Liver (tissue), 9 donors: ENCODE results near the gene THRB. TPM values are rescaled to one million over a fixed set of nuclear protein-coding genes. Genes with fewer than 3 reads are reported as not detected.
A peak's percentile ranks its signal among the peaks of the same experiment; 100 is the strongest.

Experiments
- DNase-seq: peaks from one replicate; pipeline ENCODE4 v3.0.0-alpha.2; 2017; ENCODE audit warnings: low spot score
- H3K27ac ChIP-seq, 2 donors: one replicate each; pipeline ENCODE4 v1.7.0; 2013; ENCODE audit warnings: inconsistent platforms in 2 of 2, low read length in 2 of 2, control low read depth in 1 of 2, low read depth in 1 of 2, mild to moderate bottlenecking in 1 of 2
- H3K27me3 ChIP-seq, 4 donors: one replicate each; pipeline versions ENCODE4 v1.6.1 to v1.7.0; 2013; ENCODE audit warnings: low read length in 3 of 4, inconsistent platforms in 1 of 4, mild to moderate bottlenecking in 1 of 4, moderate library complexity in 1 of 4; ENCODE audit not compliant: control insufficient read depth in 4 of 4, insufficient read depth in 4 of 4
- H3K36me3 ChIP-seq, 4 donors: one replicate each; pipeline versions ENCODE4 v1.6.1 to v1.7.0; 2013; ENCODE audit warnings: low read length in 3 of 4, mild to moderate bottlenecking in 3 of 4, low read depth in 1 of 4, moderate library complexity in 1 of 4; ENCODE audit not compliant: control insufficient read depth in 4 of 4, insufficient read depth in 3 of 4
- H3K4me1 ChIP-seq, 4 donors: one replicate each; pipeline versions ENCODE4 v1.6.1 to v1.7.0; 2013; ENCODE audit warnings: low read length in 3 of 4, mild to moderate bottlenecking in 3 of 4, moderate library complexity in 1 of 4; ENCODE audit not compliant: control insufficient read depth in 4 of 4, insufficient read depth in 4 of 4
- H3K4me3 ChIP-seq, 3 donors: one replicate each; pipeline versions ENCODE4 v1.6.1 to v1.7.0; 2013; ENCODE audit warnings: low read length in 3 of 3, control low read depth in 1 of 3, low read depth in 1 of 3, mild to moderate bottlenecking in 1 of 3
- H3K9ac ChIP-seq, 2 donors: one replicate each; pipeline ENCODE4 v1.7.0; 2013; ENCODE audit warnings: low read length in 2 of 2, mild to moderate bottlenecking in 2 of 2, moderate library complexity in 2 of 2, control low read depth in 1 of 2, low read depth in 1 of 2
- H3K9me3 ChIP-seq, 4 donors: one replicate each; pipeline versions ENCODE4 v1.6.1 to v1.7.0; 2013; ENCODE audit warnings: low read length in 3 of 4; ENCODE audit not compliant: control insufficient read depth in 4 of 4
- ATF3 ChIP-seq: IDR thresholded peaks from 2 replicates; pipeline ENCODE4 v1.6.1; 2016; ENCODE audit warnings: antibody characterized with exemption
- CTCF ChIP-seq: fragments of 150-350 bp; IDR thresholded peaks from 2 replicates; pipeline ENCODE4 v1.5.1; 2017; ENCODE audit warnings: improper control_type of control experiment, low read depth, low read length; ENCODE audit not compliant: missing input control
- FOXA1 ChIP-seq: IDR thresholded peaks from 2 replicates; pipeline ENCODE4 v1.6.1; 2016; ENCODE audit warnings: antibody characterized with exemption
- FOXA2 ChIP-seq: IDR thresholded peaks from 2 replicates; pipeline ENCODE4 v1.6.1; 2016; ENCODE audit warnings: antibody characterized with exemption
- GABPA ChIP-seq, 2 donors: IDR thresholded peaks in 1 of 2; conservative IDR thresholded peaks in 1 of 2; 2 replicates each; pipeline ENCODE4 v1.6.1; 2016; ENCODE audit warnings: antibody characterized with exemption in 2 of 2, mild to moderate bottlenecking in 1 of 2, moderate library complexity in 1 of 2
- HNF4A ChIP-seq, 2 donors: conservative IDR thresholded peaks; 2 replicates each; pipeline ENCODE4 v1.6.1; 2016; ENCODE audit warnings: antibody characterized with exemption in 2 of 2, mild to moderate bottlenecking in 2 of 2
- HNF4G ChIP-seq: IDR thresholded peaks from 2 replicates; pipeline ENCODE4 v1.6.1; 2016; ENCODE audit warnings: antibody characterized with exemption
- JUND ChIP-seq, 2 donors: IDR thresholded peaks; 2 replicates each; pipeline ENCODE4 v1.6.1; 2016; ENCODE audit warnings: antibody characterized with exemption in 2 of 2
- MAX ChIP-seq: IDR thresholded peaks from 2 replicates; pipeline ENCODE4 v1.6.1; 2016; ENCODE audit warnings: antibody characterized with exemption
- NR2F2 ChIP-seq: IDR thresholded peaks from 2 replicates; pipeline ENCODE4 v1.6.1; 2016; ENCODE audit warnings: antibody characterized with exemption
- RAD21 ChIP-seq, 2 donors: IDR thresholded peaks; 2 replicates each; pipeline ENCODE4 v1.6.1; 2016; ENCODE audit warnings: antibody characterized with exemption in 2 of 2, mild to moderate bottlenecking in 2 of 2
- REST ChIP-seq: IDR thresholded peaks from 2 replicates; pipeline ENCODE4 v1.6.1; 2016; ENCODE audit warnings: antibody characterized with exemption, mild to moderate bottlenecking
- RXRA ChIP-seq, 2 donors: IDR thresholded peaks; 2 replicates each; pipeline ENCODE4 v1.6.1; 2017 to 2018; ENCODE audit warnings: antibody characterized with exemption in 2 of 2, mild to moderate bottlenecking in 1 of 2
- SP1 ChIP-seq: IDR thresholded peaks from 2 replicates; pipeline ENCODE4 v1.6.1; 2018; ENCODE audit warnings: antibody characterized with exemption, mild to moderate bottlenecking
- TAF1 ChIP-seq: conservative IDR thresholded peaks from 2 replicates; pipeline ENCODE4 v1.6.1; 2016; ENCODE audit warnings: antibody characterized with exemption, mild to moderate bottlenecking
- YY1 ChIP-seq: IDR thresholded peaks from 2 replicates; pipeline ENCODE4 v1.6.1; 2016; ENCODE audit warnings: antibody characterized with exemption, mild to moderate bottlenecking
- ZBTB33 ChIP-seq: IDR thresholded peaks from 2 replicates; pipeline ENCODE4 v1.6.1; 2016; ENCODE audit warnings: antibody characterized with exemption
- WGBS: extraction: QIAGEN DNeasy Blood & Tissue Kit; methylation state at CpG from one replicate; pipeline ENCODE4 v1.1.7; 2013; 5-methylcytosine and 5-hydroxymethylcytosine counted together
- polyA plus RNA-seq, 2 donors: library from polyadenylated mRNA; stranded (reverse) in 1 of 2; unstranded in 1 of 2; fragments of 200-250 nt in 1 of 2; fragments of >200 nt in 1 of 2; fragmentation: Nextera tagmentation in 1 of 2; extraction: Ambion mirVana in 1 of 2; gene quantifications; one replicate each; pipeline versions ENCODE4 v1.2.1 to v1.2.3, GENCODE V29; 2013 to 2015
- total RNA-seq, 2 donors: library from RNA; depleted of rRNA; stranded (reverse); fragments of >200 nt; gene quantifications; one replicate each; pipeline ENCODE4 v1.2.3, GENCODE V29; 2014
- donor health status: healthy.
- donor health status: healthy.
- donor health status: healthy.
- donor health status: healthy.
- donor health status: healthy.

Gene THRB
- total and polyA plus RNA-seq, 4 donors = 5.9 to 23.9 (median 9.3) TPM

- WGBS = 64% methylated on average over 15 of the region's 15 CpGs
- Histone ChIP-seq H3K9ac (no peak overlapping the region), H3K36me3 (no peaks in the 10 kb centered on the region), H3K9me3 (no peaks in the 10 kb centered on the region), H3K4me3 (peak overlapping the region in 2 of 3 donors; percentile 33 to 37), H3K27me3 (no peaks in the 10 kb centered on the region), H3K27ac (no peak overlapping the region), H3K4me1 (peaks cover 4 to 38% (median 25%) of the 10 kb centered on the region in 4 donors)
- DNase-seq = no peak
- TF ChIP-seq YY1 (no peak), GABPA (IDR thresholded peaks at IDR 0.05 in 1 of 2, conservative IDR thresholded peaks at IDR 0.05 in 1 of 2) (no peak), ZBTB33 (no peak), RXRA (IDR thresholded peaks at IDR 0.05) (no peak), NR2F2 (no peak), REST (no peak), HNF4G (no peak), FOXA2 (no peak), RAD21 (IDR thresholded peaks at IDR 0.05) (no peak), JUND (IDR thresholded peaks at IDR 0.05) (no peak), TAF1 (no peak), ATF3 (no peak), HNF4A (conservative IDR thresholded peaks at IDR 0.05) (no peak), SP1 (no peak), FOXA1 (no peak), CTCF (no peak), MAX (no peak)
Measured at GRCh38 chr3:24519368-24520100, 24.9 kb upstream of the THRB start.
